Kidney (tissue), 14 donors: Measurements from ENCODE around the gene P3H3. TPM values are rescaled to one million over a fixed set of nuclear protein-coding genes. Genes with fewer than 3 reads are reported as not detected.

Experiments used
- DNase-seq, 5 donors: peaks; one replicate each; pipeline ENCODE4 v3.0.0-alpha.2; 2013 to 2020
- FAIRE-seq: peaks from 2 replicates; lab custom pipeline; 2012; peaks lifted over from hg19 to GRCh38; lab: Jason Lieb, UNC
- H3K27ac ChIP-seq, 2 donors: one replicate each; pipeline ENCODE4 v1.7.0; 2013; ENCODE audit warnings: low read depth in 2 of 2, low read length in 2 of 2, inconsistent platforms in 1 of 2
- H3K27me3 ChIP-seq: one replicate; pipeline ENCODE4 v1.7.1; 2013; ENCODE audit warnings: low read length, inconsistent platforms; ENCODE audit not compliant: control insufficient read depth, insufficient read depth
- H3K36me3 ChIP-seq, 3 donors: one replicate each; pipeline versions ENCODE4 v1.7.0 to v1.7.1; 2013; ENCODE audit warnings: low read length in 3 of 3, control low read depth in 1 of 3, inconsistent platforms in 1 of 3; ENCODE audit not compliant: insufficient read depth in 3 of 3, control insufficient read depth in 2 of 3
- H3K4me1 ChIP-seq, 3 donors: one replicate each; pipeline versions ENCODE4 v1.7.0 to v1.7.1; 2013; ENCODE audit warnings: low read length in 3 of 3, inconsistent platforms in 1 of 3, low read depth in 1 of 3; ENCODE audit not compliant: control insufficient read depth in 2 of 3, insufficient read depth in 2 of 3
- H3K4me3 ChIP-seq, 3 donors: one replicate each; pipeline versions ENCODE4 v1.7.0 to v1.8.1; 2013; ENCODE audit warnings: low read length in 3 of 3, control low read depth in 1 of 3, inconsistent platforms in 1 of 3
- H3K9ac ChIP-seq, 3 donors: one replicate each; pipeline versions ENCODE4 v1.7.0 to v1.7.1; 2013; ENCODE audit warnings: low read length in 3 of 3, control low read depth in 1 of 3, inconsistent platforms in 1 of 3
- H3K9me3 ChIP-seq, 3 donors: one replicate each; pipeline versions ENCODE4 v1.7.0 to v1.7.1; 2013; ENCODE audit warnings: low read length in 3 of 3, control low read depth in 1 of 3, inconsistent platforms in 1 of 3; ENCODE audit not compliant: control insufficient read depth in 2 of 3, insufficient read depth in 1 of 3
- intact Hi-C: fragments of 100-400 bp; cut with DNase I; formaldehyde crosslinking; loops from one replicate; pipeline ENCODE4 v1.11.1; 2022
- polyA plus RNA-seq: library from polyadenylated mRNA; stranded (reverse); fragments of 350-450 nt; fragmentation: Illumina TruSeq; extraction: RNeasy Lipid Tissue Mini Kit (QIAGEN cat#74804); gene quantifications from one replicate; pipeline ENCODE4 v1.2.3, GENCODE V29; 2014; ENCODE audit warnings: low read depth, low replicate concordance; ENCODE audit not compliant: insufficient read depth
- total RNA-seq: library from RNA; stranded (reverse); fragmentation: NEBNext Ultra II Directional; extraction: Animal tissue kit (Norgen Biotek cat#: 25700); gene quantifications from one replicate; pipeline ENCODE4 v1.2.1, GENCODE V29; 2021
- TF ChIP-seq, protein P1 (sequence below): IDR thresholded peaks from 3 replicates; pipeline ENCODE4 v1.5.1; 2012; ENCODE audit warnings: mild to moderate bottlenecking, moderate library complexity, borderline replicate concordance; ENCODE audit not compliant: insufficient read depth; ENCODE audit errors: extremely low read depth
- donor health status: control.
- donor health status: control.
- donor health status: control.
- donor health status: control.
- donor health status: control.
- donor health status: DM: yes; HTN: yes; CAD: no.
- donor health status: Normal renal cell carcinoma (clear cell type).

P3H3 gene
- total and polyA plus RNA-seq, 2 donors from 2014 or later = 17.0 to 18.5 TPM

DNA sequence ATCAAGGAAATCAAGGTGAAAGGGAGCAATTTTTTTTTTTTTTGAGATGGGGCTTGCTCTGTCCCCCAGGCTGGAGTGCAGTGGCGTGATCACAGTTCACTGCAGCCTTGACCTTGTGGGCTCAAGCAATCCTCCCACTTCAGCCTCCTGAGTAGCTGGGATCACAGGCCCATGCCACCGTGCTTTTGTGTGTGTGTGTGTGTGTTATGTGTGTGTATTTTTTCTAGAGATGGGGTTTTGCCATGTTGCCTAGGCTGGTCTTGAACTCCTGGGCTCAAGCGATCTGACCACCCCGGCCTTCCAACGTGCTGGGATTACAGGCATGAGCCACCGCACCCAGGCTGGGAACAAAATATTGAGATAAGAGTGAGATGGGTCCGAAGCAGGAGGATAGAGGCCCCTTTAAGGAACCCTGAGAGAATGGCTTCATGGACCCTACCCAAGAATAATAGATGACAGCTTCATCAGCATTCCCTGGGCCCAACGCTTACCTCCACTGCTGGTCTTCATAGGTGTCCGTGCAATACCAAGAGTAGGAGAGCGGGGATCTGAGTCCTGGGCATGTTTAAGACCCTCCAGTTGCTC is 21.9 kb downstream of the P3H3 start:
- Histone ChIP-seq H3K9me3 (no peaks in the 10 kb centered on the region), H3K27ac (no peak overlapping the region), H3K9ac (no peak overlapping the region), H3K27me3 (no peaks in the 10 kb centered on the region), H3K4me3 (no peak overlapping the region), H3K4me1 (peaks cover 0 to 11% (median 6%) of the 10 kb centered on the region in 3 donors), H3K36me3 (peaks cover 0 to 4% (median 0%) of the 10 kb centered on the region in 3 donors)
- TF ChIP-seq, protein P1, sequence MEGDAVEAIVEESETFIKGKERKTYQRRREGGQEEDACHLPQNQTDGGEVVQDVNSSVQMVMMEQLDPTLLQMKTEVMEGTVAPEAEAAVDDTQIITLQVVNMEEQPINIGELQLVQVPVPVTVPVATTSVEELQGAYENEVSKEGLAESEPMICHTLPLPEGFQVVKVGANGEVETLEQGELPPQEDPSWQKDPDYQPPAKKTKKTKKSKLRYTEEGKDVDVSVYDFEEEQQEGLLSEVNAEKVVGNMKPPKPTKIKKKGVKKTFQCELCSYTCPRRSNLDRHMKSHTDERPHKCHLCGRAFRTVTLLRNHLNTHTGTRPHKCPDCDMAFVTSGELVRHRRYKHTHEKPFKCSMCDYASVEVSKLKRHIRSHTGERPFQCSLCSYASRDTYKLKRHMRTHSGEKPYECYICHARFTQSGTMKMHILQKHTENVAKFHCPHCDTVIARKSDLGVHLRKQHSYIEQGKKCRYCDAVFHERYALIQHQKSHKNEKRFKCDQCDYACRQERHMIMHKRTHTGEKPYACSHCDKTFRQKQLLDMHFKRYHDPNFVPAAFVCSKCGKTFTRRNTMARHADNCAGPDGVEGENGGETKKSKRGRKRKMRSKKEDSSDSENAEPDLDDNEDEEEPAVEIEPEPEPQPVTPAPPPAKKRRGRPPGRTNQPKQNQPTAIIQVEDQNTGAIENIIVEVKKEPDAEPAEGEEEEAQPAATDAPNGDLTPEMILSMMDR = no peak
- FAIRE-seq = no peak
- intact Hi-C loops = no loop called here
- peak in 1 of 5 donors; percentile 59 for DNase-seq

- no peaks in the 10 kb centered on the region for H3K9me3 ChIP-seq
- H3K36me3 ChIP-seq = peaks cover 0 to 5% (median 0%) of the 10 kb centered on the region in 3 donors
- TF ChIP-seq, protein P1 = no peak
- no peaks in the 10 kb centered on the region for H3K27me3 ChIP-seq
- peak overlapping the region in 2 of 3 donors; percentile 85 to 92 for H3K4me3 ChIP-seq
- H3K27ac ChIP-seq = no peak overlapping the region
- peak overlapping the region in 1 of 3 donors; percentile 4 for H3K9ac ChIP-seq
- FAIRE-seq = no peak
- DNase-seq = peak in 2 of 5 donors; percentile 78 to 88
- intact Hi-C loops = no loop called here
- peaks cover 0 to 11% (median 6%) of the 10 kb centered on the region in 3 donors for H3K4me1 ChIP-seq
Measured at GRCh38 chr12:6850796-6851152, 22.6 kb downstream of the P3H3 start.

DNA sequence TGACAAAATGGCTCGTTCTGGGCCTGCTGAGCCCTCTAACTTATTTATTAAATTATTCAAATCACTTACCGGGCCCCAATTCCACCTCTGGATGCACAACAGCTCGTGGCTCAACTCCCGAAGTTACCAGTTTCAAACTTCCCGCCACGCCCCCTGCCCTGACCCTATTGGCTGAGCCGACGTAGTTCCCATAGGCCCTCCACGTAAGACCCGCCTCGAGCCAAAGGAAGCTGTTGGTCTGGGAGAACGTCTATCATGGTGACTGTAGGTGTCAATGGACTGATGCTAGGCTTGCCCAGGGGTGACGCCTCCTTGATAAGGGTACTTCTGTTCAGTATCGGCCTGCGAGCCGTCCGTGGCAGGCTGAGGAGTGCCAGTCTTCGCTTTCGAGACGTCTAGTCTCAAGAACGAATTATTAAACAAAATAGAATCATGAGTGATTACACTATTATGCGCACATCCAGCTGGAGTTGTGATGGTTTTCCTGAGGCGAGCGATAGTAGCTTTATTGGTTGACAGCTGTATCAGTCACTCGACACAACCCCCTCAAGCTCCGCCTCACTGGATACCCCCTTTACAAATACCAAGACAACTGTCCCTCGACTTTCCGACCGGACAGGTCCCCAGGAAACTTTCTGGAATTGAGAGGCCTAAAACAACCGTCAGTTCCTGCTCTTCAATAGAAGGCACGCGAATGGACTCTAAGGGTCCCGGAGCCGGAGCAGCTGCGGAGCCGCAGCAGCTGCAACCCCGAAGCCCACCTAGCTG is 23.1 kb downstream of the P3H3 start, which contains the start of gene CDCA3:
Gene CDCA3, minus strand, starts transcription at position 134 of the 768 bp plus-strand sequence. CDS start 334 bp downstream, outside the sequence.
- intact Hi-C loops = no loop called here
- Histone ChIP-seq H3K9me3 (no peaks in the 10 kb centered on the region), H3K9ac (peak within 1 kb of the TSS; percentile 66 to 98 (median 87)), H3K4me1 (peaks cover 0 to 11% (median 6%) of the 10 kb centered on the region in 3 donors), H3K36me3 (peaks cover 0 to 5% (median 5%) of the 10 kb centered on the region in 3 donors), H3K27ac (peak within 1 kb of the TSS; percentile 92), H3K27me3 (no peaks in the 10 kb centered on the region), H3K4me3 (peak within 1 kb of the TSS; percentile 92 to 99 (median 99))
- FAIRE-seq (peak; percentile 39), DNase-seq (peak; percentile 96 to 99 (median 97))
- TF ChIP-seq, protein P1 = no peak
